GM21515 (cell line): Measurements from ENCODE around the gene KCNIP3.

Source experiments
- ATAC-seq: cut with Tn5 transposase; IDR thresholded peaks from one replicate; pipeline ENCODE4 v1.9.1; 2021; ENCODE audit not compliant: unreplicated experiment

Gene KCNIP3

DNA sequence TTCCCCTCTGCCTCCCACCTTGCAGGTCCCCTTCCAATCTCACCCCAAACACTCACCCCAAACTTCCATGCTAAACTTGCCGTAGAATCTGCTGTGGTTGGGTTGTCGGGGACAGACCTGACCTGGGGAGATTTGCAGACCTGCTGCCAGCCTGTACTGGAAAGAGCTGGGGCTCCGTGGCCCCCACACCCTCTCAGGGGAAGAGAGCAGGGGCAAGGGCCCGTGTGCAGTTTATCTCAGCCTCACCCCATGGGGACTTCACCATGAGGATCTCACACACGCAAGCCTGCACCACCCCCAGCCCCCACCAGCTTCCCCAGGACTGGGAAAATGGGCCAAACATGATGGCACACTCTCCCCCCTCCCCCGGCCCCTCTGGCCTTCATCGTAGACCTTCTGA is 30.7 kb downstream of the KCNIP3 start:
- ATAC-seq, result no peak

DNA sequence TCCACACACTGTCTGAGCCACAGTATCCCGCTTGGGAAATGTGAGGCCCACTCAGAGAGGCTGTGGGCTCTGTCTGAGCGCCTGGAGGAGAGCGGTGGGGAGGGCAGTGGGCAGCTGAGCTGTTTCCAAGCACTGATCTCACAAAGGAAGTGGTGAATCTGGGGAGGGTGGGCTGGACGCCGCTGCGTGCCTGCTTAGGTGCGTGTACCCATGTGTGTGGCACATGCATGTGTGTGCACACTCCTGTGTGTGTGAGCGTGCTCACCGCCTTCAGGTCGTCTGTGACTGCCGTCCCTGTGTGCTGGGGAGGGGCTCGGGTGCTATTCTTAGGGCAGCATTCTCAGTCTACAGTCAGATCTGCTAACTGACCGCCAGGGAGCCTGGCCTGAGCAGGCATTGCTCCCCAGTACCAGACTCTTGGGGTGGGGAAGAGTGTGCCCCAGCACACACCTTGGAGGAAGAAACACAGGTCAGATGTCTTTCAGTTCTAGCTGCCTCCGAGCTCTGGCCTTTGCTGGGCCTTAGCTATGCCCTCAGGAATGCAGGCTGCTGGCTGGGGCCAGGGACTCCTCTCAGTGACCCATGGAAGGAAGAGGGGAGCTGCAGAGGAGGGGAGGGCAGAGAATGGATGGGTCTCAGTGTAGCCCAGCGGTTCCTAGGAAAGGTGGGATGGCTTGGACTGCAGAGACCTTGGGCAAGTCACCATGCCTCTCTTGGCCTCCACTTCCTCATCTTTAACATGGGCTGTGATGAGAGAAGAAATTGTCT is 31.4 kb downstream of the KCNIP3 start:
- ATAC-seq, result no peak

DNA sequence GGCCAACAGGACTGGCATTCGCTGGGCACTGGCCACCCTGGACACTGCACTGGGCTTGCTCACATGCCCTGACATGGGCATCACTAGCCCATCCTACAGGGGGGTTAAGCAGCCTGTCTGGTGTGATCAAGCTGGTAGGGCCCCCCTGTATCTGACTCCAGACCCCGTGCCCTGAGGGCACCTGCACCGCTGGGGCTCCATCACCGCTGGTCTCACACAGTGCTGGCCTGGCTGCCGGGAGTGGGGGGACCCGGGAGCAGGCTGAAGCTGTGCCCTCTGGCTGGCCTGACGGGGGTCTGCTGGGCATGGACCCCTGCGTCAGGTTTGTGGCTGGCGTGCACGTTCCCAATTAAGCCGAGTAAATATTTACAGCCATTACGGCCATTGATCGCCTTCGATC is 32.3 kb downstream of the KCNIP3 start:
- ATAC-seq, result no peak

DNA sequence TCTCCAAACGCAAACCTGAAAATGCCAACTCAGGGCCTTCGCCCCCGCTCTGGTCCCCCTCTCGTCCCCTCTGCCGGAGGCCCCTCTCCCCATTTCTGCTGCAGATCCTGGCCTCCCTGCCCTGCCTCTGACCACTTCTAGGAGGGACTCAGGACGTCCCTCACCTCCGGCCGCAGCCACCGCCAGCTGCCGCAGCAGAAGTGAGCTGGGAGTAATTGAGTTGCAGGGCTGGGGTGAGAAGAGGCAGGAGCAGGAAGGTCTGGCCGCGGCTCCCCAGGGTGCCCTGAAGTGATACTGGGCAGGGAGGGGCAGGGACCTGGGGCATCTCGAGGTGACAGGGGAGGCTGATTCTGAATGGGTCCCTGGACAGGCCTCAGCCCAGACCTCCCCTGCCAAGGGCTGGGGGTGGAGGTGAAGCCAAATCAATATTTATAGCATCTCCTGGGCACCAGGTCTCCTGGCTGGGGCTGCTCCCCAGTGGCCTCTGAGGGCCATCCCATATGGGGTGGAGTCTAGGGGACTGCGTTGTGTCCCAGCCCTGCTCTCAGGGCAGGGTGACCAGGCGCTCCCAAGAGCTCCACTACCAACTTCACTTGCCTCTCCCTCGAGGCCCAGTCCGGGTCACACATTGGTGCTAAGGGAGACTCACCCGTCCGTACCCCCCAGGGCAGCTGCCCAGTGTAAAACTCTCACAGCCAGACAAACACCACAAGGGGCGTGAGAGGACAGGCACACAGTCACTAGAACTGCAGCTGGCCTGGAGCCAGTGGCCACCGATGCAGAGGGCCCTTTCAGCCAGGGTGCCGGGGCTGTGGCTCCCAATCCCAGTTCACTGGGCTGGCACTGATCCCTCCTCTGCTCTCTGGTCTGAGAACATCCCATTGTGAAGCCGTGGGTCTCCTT is 33.0 kb downstream of the KCNIP3 start:
- ATAC-seq, result no peak

DNA sequence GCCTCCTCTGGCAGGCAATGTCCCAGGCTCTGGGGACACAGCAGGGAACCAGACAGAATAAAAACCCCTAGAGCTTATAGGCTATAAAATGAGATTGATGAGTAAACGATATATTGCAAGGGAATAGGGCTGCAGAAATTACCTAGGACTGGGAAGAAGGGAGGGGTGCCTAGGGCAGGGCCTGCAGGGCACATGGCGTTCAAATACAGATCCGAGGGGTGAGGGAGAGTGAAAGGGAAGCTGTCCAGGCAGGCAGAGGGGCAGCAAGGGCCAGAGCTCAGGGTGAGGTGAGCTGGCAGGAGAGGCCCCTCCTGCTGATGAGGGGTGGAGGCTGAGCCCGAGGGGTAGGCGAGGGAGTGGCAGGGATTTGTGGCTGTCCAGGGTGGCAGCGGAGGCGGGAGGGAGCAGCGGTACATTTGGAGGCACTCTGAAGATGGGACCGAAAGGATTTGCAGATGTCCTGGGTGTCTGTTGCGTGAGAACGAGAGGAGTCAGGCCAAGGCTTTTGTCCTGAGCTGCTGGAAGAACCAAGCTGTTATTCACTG is 33.7 kb downstream of the KCNIP3 start:
- ATAC-seq, result no peak

DNA sequence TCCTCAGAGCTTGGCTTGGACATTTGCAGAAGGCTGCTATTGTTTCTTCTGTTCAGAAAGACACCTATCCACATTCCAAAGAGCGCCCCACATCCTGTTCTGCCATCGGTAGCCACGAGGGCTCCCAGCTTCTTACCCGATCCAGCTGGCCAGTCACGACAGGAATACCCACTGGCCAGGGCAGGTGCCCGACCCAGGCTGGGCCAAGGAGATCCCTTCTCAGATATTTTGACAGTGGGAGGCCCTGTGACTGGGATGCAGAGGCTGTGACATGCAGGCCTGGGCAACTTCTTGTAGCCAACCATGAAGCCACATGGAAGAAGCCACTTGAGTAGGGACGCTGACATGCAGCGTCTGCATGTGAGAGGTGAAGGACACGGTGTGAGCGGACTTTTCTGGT is 34.5 kb downstream of the KCNIP3 start:
- no peak for ATAC-seq

DNA sequence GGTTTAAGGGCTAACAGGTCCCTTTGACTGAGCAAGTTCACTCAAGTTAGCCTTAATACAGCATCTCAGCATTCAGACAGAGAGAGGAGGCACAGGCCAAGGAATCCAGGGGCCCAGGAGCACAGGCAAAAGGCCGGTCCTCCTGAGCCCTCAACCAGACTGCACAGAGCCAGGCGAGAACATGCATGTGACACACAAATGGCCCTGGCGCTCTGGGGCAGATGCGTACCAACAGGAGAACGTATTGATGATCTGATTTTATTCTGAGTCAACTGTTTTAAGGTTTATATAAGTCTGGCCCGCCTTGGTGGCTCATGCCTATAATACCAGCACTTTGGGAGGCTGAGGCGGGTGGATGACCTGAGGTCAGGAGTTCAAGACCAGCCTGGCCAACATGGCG is 34.9 kb downstream of the KCNIP3 start:
- no peak for ATAC-seq

DNA sequence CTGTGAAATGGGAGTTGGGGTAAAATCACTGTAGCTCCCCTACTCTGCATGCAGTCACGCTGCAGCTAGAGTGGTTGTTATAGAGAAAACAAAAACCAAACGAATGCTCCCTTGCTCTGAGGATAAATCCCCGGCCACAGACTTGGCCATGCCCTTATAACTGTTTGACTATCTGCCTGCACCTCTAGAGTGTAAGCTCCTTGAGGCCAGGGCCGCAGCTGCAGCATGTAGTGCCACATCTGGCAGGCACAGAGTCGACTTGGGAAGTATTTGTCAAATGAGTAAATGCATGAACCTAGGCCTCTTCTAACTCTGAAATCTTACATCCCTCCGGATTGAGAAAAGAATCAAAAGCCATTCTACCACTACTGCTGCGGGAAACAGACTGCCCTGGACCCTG is 35.9 kb downstream of the KCNIP3 start:
- no peak for ATAC-seq

DNA sequence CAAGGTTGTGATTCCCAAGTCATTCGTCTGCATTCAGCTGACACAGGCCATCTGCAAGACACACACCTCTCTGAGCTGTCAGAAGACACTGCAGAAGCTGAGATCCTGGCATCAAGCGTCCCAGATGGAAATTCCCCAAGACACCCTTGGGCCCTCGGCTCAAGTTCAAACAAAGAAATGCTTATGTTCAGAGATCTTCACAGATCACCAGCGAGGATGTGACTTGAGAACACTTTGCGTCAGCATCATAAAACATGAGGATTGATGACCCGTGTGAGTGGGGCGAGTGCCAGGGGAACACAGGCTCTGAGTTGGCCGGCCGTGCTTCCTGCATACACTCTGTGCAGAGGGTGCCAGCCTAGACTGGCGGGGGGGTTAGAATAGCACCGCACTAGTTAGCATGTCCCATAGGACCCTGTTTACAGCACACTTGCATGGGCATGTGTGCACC is 36.8 kb downstream of the KCNIP3 start:
- no peak for ATAC-seq

DNA sequence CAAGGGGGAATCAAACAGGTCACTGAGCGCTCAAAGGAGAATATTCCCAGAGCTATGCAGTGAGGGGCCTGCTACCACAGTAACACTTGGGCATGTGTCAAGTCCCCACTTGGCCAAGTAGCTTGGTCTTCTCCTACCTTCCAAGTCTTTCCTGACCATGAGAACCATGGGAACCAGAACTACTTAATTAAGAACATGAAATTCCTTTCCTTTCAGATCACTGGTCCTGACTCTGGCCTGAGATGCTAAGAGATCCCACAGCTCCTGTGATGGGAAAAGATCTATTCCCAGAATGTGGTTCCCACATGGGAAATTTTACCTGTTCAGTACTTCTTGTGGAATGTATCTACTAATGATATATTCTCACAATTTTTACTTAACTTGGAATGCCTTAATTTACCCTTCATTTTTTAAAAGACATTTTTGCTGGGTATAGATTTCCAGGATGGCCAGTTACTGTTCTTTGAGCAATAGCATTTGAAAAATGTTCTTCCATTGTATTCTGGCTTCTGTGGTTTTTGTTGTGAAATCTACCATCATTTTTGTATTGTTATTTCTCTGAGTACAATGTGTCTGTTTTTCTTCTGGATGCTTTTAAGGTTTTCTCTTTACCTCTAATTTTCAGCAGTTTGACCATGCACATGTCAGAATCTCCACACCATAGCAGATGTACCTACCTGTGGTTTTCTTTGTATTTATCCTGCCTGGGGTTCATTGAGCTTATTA is 37.9 kb downstream of the KCNIP3 start:
- ATAC-seq, result no peak

DNA sequence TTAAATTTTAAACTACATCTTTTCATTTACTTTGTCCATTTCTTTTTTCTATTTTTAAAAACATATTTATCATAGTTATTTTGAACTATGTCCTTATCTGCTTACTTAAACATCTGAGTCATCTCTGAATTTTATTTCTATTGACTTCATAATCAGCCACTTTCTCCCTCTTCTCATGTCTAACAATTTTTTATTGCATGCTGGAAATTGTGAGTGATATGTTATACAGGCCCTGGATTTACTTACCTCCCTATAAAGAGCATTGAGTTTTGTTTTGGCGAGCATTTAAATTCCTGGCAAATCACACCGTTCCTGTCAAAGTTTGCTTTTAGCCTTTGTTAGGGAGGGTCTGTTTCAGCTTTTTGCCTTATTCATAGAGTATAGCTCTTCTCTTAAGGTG is 39.3 kb downstream of the KCNIP3 start:
- ATAC-seq, result no peak

DNA sequence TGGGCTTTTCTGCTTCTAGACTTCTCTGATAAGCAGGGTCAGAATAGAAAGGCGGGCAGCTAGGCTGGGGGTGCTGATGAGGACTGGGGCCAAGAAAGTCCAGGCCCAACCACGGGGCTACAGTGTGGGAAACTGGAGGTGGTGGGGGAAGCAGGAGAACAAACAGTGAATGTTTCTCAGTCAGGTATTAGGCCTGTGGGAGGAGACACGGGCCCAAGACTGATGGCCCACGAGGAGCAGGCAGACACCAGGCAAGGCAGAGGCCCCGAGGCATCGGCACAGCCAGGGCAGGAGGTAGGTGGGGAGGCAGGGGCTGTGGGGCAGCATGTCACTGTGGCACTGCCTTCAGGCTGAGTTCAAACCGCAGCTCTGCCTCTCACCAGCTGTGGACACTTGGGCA is 40.7 kb downstream of the KCNIP3 start:
- ATAC-seq, result no peak

DNA sequence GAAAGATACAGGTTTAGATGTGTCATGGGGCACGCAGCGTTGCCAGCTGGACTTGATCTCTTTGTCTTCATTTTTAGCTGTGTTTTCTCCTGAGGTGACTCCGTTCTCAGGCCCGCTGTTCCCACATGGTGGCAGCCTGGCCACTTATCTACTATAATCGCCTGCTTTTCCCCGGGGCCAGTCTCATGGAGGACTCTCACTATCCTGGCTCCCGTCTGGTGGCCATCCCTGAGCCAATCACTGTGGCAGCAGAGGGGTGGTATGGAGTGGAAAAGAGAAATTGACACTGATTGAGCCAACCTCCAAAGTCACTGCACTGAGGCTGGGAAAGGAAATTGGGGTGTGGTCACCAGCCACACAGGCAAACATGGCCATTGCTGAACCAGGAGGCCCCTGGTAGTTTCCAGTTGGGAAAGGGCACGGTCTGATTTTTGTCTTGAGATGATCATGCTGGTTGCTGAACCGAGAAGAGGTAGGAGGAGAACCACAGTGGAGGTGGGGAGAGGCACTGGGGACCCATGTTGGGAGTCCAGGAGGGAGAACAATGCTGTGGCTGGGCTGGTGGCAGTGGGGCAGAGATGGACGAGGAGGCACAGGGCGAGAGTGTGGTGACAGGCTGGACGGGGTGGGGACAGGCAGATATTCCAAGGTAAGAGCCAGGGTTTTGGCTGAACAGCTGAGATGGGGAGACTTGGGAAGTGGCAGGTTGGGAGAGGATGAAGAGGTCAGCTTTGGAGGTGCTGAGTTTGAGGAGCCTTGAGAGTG is 45.6 kb downstream of the KCNIP3 start:
- no peak for ATAC-seq

DNA sequence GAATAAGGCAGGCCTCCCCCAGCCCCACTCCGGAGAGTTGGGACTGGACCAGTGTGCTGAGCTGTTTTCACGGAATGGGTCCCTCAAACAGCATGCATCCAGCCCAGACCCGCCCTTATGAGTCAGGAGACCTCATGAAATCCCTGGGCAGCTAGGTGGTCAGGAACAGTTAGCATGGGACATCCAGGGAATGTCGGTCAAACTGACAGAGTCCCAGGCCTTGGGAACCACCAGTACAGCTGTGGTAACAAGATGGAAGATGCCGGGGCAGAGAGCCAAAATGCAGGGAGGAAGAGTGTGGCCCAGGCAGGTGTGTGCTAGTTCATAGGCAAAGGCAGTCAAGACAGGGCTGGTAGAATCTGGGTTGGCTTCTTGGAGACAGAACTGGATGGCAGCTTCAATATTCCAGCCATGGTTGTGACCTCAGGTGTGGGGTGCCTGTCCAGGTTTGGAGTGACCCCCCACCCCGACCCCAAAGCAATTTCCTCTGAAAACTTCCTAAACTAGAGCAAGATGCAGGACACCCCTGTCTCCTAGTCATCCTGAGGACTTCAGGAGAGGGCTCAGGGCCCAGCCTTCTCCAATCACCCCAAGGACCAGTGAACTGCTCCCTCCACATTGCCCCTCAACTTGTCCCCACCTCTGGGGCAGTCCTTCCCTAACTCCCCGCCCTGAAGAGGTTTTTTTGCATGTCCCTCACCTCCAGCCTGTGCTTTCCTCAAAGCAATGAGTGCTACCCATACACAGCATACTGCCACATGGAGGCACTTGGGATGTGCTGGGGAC is 46.5 kb downstream of the KCNIP3 start:
- ATAC-seq, result no peak

DNA sequence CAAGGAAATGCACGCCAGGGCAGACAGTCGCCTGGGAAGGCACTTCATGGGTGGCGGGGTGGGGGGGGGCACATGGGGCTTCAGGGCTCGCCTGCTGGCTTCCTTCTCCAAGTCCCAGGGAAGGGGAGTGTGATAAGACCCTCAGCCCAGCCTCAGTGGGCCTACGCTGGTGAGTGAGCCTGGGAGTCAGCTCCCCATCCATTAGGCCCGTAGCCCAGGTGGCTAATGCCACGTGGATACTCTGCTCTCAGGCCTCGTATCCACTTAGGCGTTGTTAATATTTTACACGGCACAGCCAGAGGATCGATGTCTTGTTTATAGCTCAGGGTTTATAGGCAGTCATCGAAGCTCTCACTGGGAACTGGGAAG is 47.1 kb downstream of the KCNIP3 start:
- ATAC-seq, result no peak

DNA sequence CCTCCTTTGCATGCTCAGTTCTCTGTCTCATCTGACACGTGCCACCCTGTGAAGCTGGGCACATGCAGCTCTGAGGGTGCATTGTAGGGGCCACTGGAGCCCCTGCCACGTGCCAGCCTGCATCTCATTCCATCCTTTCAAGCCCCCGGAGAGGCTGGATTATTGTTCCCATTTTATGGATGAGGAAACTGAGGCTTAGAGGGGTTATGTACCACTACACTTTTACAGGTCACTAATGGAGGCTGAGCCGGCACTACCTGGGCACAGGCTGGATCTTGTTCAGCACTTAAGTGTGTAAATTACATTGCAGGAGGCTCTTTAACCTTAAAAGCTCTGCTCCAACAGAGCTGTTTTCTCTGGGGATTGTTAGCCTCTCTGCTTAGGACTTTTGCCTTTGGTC is 47.5 kb downstream of the KCNIP3 start:
- no peak for ATAC-seq

DNA sequence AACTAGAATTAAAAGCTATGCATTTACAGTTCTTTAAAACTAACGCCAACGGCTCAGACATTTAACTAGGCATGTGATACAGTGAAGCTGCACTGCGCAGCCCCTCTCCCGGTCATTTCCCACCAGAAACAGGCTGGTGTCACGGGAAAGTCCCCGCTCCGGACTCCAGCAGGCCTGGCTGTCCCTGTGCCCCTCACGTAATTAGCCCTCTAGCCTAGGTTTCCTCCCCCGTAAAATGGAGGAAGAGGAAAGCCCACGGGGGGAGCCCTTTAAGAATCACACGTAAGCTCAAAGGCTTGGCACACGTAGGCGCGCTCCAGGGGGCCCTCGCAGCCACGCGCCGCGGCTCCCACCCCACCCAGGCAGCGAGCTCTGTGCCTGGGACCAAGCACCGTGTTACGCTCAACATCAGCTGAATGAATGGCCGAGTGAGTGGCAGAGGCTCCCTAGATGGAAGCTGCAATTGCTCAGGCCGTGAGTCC is 48.0 kb downstream of the KCNIP3 start:
- ATAC-seq, result no peak

DNA sequence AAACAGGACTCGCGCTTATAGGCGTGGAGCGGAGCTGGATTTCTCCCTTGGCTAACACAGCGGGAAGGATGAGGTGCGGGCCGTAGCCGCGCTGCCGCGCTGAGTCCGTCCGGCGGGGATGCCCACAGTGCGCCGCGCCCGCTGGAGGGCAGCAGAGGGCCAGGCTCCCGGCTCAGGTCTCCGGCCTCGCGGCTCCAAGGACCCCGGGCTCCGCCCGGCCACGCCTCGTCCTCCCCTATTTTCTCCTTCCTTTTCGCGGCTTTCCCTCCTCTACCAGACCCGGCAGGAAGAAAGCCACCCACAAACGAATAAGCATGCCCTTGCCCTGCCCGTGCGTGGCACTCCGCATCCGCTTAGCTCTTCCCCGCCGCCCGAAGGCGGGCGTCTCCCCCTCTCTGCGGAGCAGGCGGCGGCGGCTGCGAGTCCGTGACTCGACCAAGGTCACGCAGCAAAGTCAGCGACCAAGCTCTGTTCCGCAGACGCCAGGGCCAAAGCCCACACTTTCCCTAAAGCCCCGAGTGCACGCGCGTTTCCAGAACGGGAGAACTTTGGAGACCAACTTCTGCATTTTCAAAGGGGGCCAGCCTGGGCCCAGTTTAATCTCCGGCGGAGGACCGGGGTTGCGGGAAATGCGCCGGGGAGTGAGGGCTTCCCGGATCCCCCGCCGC is 48.5 kb downstream of the KCNIP3 start:
- ATAC-seq, result no peak

DNA sequence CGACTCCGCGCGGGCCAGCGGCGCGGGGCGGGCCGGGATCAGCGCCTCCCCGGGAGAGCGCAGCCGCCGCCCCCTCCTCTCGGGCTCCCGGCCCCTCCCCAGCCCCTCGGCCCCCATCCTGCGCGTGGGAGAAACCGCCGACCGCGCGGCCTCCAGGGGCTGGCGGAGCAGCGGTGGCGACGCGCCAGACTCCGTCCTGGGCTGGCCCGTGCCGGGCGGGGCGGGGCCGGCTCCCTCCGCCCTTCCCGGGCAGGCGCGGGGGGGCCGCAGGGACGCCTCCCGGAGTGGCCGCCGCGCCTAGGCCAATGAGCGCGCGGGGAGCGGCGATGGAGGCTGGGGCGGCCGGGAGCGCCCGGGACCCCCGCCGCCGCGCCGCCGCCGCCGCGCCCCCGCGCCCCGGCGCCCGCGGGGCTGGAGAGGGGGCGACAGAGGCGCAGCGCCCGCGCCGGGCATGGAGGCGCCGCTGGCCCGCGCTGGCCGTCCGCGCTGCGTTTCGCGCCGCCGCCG is 49.1 kb downstream of the KCNIP3 start:
- no peak for ATAC-seq
